ENCODE data around the gene ZCCHC24. TPM values are rescaled to one million over a fixed set of nuclear protein-coding genes. Genes with fewer than 3 reads are reported as not detected.

The ZCCHC24 gene
- total RNA-seq, 4 donors from 2014 or later: 32.8 to 122 (median 37.7) TPM

DNA sequence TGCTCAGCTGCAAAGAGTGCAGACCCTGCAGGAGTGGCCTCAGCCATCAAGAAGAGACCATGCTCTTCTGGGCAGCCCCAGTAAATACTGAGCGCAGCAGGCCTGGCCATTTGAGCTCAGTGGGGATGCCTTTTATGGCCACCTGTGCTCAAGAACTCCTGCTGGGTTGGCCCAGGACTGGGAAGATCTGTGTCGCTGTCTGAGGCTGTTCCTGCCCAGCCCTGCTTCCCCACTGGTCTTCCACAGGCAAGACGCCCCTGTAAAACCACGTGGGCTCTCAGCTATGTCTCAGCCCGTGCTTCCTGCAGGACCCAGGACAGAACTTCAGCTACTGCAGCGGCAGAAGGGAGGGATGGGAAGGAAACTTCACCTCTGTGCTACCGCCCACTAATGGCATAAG is 108.7 kb downstream of the ZCCHC24 start:
- Histone ChIP-seq H3K27me3 (no peaks in the 10 kb centered on the region), H3K36me3 (no peaks in the 10 kb centered on the region), H3K27ac (no peak overlapping the region), H3K4me1 (no peaks in the 10 kb centered on the region), H3K4me3 (no peak overlapping the region), H3K9me3 (no peaks in the 10 kb centered on the region)
- TF ChIP-seq POLR2A (IDR thresholded peaks at IDR 0.05) (no peak), CTCF (IDR thresholded peaks at IDR 0.05) (no peak)
- DNase-seq: no peak
- intact Hi-C loops (cut with DNase I; ENCODE audit: low total_unique reads): no loop called here

- intact Hi-C loops (cut with DNase I; ENCODE audit: low total_unique reads): no loop called here
- no peaks in the 10 kb centered on the region for H3K9me3 ChIP-seq
- no peaks in the 10 kb centered on the region for H3K4me1 ChIP-seq
- no peaks in the 10 kb centered on the region for H3K27me3 ChIP-seq
- no peak for DNase-seq
- no peak for TF ChIP-seq CTCF (IDR thresholded peaks at IDR 0.05)
- TF ChIP-seq POLR2A (IDR thresholded peaks at IDR 0.05): no peak
- H3K27ac ChIP-seq: no peak overlapping the region
- H3K36me3 ChIP-seq: no peaks in the 10 kb centered on the region
- H3K4me3 ChIP-seq: no peak overlapping the region
These were observed 109.1 kb downstream of the ZCCHC24 start for GRCh38 chr10:79336276-79336675.

GRCh38 chr10:79335470-79336235 is 109.8 kb downstream of the ZCCHC24 start:
- H3K27ac ChIP-seq: no peak overlapping the region
- no peak overlapping the region for H3K4me3 ChIP-seq
- H3K27me3 ChIP-seq: no peaks in the 10 kb centered on the region
- TF ChIP-seq CTCF (IDR thresholded peaks at IDR 0.05) (no peak), POLR2A (IDR thresholded peaks at IDR 0.05) (no peak)
- H3K36me3 ChIP-seq: no peaks in the 10 kb centered on the region
- intact Hi-C loops (cut with DNase I; ENCODE audit: low total_unique reads): no loop called here
- no peaks in the 10 kb centered on the region for H3K4me1 ChIP-seq
- no peaks in the 10 kb centered on the region for H3K9me3 ChIP-seq
- no peak for DNase-seq

DNA sequence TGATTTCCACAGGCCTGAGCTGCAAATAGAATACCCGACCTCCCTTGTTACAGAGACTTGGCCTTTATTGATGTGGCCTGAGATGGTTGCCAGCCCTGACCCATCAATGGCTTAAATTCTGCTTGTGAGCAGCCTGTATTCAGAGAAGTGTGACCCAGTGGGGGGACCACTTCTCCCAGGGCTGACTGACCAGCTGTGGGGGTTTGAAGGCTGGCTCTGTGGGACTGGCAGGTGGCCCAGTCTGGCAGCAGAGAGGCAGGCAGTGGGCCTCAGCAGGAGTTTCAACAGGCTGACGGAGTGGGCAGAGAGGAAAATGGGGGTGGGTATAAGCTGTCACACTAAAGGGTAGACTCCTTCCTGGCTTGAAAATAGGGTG is 110.3 kb downstream of the ZCCHC24 start:
- Histone ChIP-seq H3K9me3 (no peaks in the 10 kb centered on the region), H3K4me3 (no peak overlapping the region), H3K4me1 (no peaks in the 10 kb centered on the region), H3K27me3 (no peaks in the 10 kb centered on the region), H3K27ac (no peak overlapping the region), H3K36me3 (no peaks in the 10 kb centered on the region)
- intact Hi-C loops (cut with DNase I; ENCODE audit: low total_unique reads): no loop called here
- DNase-seq: no peak
- TF ChIP-seq POLR2A (IDR thresholded peaks at IDR 0.05): no peak
- TF ChIP-seq CTCF (IDR thresholded peaks at IDR 0.05): no peak

DNA sequence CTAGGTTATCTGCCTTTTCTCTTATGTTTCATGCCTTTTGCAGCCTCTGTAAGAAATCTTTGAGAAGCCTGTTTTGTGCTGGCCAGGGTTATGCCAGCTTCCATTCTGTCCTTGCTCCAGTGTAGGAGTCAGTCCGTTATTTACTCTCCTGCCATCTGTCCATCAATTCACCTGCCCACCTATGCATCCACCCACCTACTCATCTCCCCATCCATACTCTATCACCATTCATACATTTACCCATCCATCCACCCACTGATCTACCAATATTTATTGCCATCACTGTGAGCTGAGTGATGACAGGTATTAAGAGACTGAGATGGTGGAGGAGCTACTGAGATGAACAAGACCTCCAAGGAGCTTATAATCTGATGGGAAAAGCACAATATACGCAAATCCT is 110.9 kb downstream of the ZCCHC24 start:
- intact Hi-C loops (cut with DNase I; ENCODE audit: low total_unique reads): no loop called here
- H3K4me1 ChIP-seq: no peaks in the 10 kb centered on the region
- TF ChIP-seq POLR2A (IDR thresholded peaks at IDR 0.05): no peak
- no peak for TF ChIP-seq CTCF (IDR thresholded peaks at IDR 0.05)
- no peak overlapping the region for H3K4me3 ChIP-seq
- H3K9me3 ChIP-seq: no peaks in the 10 kb centered on the region
- H3K27me3 ChIP-seq: no peaks in the 10 kb centered on the region
- H3K27ac ChIP-seq: no peak overlapping the region
- H3K36me3 ChIP-seq: no peaks in the 10 kb centered on the region
- DNase-seq: no peak
